Jurkat, Clone E6-1 (cell line): ENCODE data around the gene INTU. TPM values are rescaled to one million over a fixed set of nuclear protein-coding genes. Genes with fewer than 3 reads are reported as not detected.
"Not testable (repeated sequence)": the region's sequence is repeated elsewhere in the genome, so short reads cannot be mapped to it uniquely, and the experiment has no call there.

Experiments
- DNase-seq: peaks from one replicate; pipeline ENCODE4 v3.0.0-alpha.2; 2011; ENCODE audit warnings: low read depth, low spot score
- H3K4me3 ChIP-seq: 2 replicates; pipeline ENCODE4 v1.5.1; 2011; ENCODE audit warnings: mild to moderate bottlenecking, low read length, control low read depth, moderate library complexity
- polyA plus RNA-seq: library from polyadenylated mRNA; unstranded; fragments of >200 nt; gene quantifications from one replicate; pipeline ENCODE4 v1.2.1, GENCODE V29; 2012; ENCODE audit warnings: missing spikeins; ENCODE audit not compliant: insufficient read length, insufficient read depth

The INTU gene
- 0.11 TPM for polyA plus RNA-seq

DNA sequence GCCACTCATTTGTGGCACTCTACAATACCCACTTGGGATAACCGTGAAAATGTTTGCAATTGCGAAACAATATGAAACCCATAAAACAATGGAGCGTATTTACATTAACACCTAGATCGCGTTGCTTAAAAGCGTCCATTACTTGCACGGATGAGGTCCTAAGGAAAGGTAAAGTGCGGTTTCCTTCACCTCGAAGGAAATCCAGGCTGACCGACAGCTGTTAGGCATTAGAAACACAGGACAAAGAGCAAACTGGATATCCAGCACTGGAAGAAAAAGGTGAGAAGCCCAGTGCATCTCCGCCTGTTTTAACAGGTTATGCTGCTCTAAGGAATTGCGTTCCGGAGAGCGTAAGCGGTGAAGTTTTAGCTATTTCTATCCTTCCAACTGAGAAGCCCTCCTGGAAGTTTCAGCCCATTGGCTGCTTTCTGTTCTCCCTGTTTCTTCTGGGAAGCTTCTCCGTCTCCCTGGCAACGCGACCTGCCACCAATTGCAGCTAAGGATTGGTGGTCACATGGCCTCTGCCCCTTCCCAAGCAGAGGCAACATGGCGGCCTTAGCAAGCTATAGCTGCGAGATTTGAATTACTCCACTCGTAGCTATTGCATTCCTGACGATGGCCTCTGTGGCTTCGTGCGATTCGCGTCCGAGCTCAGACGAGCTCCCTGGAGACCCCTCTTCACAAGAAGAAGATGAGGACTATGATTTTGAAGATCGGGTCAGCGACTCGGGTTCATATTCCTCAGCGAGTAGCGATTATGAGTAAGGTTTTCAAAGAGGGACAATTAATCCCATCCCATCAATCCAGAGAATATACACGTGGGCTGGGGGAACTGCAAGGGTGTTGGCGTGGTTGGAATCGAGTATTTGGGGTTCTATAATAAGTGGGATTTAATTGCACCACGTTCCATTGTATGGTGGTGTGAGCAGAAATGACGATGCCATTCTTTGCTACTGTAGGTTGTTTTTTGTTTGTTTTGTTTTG, at the start of gene INTU:
INTU (plus strand) TSS at position 538 of the 984 bp plus-strand sequence; CDS start at position 616, 78 bp downstream.
- no peak for DNase-seq
- H3K4me3 ChIP-seq: no peak within 1 kb of the TSS

DNA sequence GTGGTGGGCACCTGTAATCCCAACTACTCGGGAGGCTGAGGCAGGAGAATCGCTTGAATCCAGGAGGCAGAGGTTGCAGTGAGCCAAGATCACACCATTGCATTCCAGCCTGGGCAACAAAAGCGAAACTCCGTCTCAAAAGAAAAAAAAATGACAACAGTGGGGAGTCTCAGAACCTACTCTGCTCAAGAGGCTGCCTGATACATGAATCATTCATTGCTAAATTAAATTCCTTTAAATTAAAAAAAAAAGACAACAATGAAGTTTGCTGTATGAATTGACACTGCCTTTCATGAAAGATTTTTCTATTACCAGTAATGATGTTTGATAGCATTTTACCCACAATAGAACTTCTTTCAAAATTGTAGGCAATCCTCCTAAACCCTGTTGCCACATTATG, 46.3 kb upstream of the INTU start:
- DNase-seq, H3K4me3 ChIP-seq: not testable (repeated sequence)

DNA sequence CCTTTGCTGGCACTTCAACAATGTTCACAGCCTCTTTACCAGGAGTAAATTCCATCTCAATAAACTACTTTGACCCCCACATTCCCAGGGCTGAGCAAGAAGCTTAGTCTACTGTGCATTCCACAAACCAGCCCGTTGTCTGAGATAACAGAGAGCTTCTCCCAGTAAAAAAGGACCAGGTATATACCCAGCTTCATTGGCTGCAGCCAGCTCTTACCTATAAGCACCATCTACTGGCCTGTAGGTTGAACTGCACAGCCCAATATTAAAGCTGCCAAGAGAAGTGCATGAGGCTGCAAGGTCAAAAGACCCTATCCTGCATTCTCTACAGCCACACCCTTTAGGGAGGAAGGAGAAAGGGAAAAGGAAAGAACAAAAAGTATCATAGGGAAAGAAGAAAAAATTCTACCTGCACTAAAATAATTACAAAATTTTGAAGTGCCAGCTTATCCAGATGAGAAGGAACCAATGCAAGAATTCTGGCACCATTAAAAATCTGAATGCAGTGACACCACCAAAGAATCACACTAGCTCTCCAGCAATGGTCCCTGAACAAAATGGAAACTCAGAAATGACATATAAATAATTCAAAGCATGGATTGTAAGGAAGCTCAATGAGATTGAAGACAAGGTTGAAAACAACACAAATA, 45.7 kb upstream of the INTU start:
- no peak overlapping the region for H3K4me3 ChIP-seq
- DNase-seq: peak; percentile 31

DNA sequence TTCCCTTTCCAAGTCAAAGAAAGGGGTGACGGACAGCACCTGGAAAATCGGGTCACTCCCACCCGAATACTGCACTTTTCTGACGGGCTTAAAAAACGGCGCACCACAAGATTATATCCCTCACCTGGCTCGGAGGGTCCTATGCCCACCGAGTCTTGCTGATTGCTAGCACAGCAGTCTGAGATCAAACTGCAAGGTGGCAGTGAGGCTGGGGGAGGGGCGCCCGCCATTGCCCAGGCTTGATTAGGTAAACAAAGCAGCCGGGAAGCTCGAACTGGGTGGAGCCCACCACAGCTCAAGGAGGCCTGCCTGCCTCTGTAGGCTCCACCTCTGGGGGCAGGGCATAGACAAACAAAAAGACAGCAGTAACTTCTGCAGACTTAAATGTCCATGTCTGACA, 43.6 kb upstream of the INTU start:
- not testable (repeated sequence) for H3K4me3 ChIP-seq, DNase-seq

DNA sequence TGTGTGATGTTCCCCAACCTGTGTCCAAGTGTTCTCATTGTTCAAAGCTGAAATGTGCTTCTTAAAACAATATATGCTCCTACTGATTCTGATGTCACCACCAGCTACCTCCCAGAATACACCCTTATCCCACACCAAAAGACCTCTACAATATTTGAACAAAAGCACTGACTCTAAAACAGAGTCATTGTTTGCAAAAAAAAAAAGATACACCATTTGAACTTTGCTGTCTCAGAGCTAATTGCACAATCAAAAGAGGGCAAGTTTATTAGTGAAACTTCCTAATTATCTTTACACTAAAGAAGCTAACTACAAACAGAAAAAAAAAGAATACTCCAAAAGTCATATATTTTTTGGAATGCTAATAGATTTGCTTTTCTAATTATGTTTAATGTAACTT, 34.1 kb upstream of the INTU start:
- no peak for DNase-seq
- no peak overlapping the region for H3K4me3 ChIP-seq

DNA sequence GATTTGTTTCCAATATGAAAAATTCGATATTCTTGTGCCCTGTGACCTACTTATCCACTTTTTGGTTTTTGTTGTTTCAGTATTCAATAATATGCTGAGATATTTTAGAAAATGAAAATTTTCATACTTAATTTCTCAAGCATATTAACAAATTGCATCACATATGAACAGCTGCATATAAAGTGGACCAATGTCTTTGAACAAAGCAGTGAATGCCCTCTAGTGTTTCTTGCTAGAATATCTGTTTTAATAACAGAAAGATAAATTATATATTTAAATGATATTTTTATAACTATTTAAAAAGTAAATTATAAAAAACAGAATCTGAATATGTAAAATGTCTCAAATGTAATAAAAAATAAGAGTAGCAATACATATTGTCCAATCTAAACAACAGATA, 31.7 kb upstream of the INTU start:
- no peak for DNase-seq
- no peak overlapping the region for H3K4me3 ChIP-seq

DNA sequence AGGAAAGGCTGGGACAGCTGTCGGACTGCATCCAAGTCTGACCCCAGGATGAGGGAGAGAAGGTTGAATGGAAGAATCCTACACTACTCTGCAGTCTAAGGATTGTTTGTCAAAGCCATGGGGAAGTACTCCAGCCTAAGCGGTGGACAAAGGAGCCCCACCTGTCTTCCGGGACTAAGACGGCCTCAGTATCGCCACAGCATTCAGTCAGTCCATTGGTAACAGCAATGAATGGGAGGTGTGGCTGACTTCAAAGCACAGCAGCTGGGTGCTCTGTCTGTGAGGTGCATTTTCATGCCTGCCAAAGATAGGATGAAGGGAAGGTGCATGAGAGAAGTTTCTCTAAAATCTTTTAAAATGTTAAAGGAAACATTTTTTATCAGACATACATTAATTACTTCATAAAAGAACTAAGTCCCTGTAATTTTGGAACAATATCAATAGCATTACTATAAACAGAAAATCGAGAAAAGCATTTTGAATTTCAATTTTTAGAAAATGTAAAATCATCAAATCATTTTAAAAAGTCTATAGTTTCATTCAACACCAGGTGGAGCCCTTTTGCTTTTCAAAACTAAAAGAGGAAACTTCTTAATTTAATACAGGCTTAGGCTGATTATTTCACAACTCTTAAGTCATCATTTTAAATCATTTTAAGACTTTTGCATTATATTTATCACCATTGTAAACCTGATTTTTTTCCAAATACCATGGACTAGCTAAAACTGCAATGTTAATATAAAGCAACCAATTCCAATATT, 27.6 kb upstream of the INTU start:
- no peak overlapping the region for H3K4me3 ChIP-seq
- peak; percentile 17 for DNase-seq

DNA sequence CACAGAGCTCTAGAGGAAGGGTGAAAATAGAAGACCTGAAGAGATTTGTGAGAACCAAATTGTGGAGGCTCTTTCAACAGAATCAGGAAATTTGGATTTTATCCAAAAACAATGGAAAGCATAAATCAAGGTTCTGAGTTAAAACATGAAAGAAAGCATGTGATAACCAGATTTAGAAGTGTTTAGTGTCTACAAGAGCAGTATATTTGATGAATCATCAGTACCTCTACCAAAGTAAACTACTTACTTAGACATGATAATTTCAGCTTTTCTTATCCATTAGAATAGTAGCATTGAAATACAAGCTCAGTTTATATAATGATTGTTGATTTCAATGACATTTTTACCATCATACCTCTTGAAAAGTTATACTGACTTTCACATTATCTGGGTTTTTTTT, 25.9 kb upstream of the INTU start:
- H3K4me3 ChIP-seq: no peak overlapping the region
- no peak for DNase-seq

DNA sequence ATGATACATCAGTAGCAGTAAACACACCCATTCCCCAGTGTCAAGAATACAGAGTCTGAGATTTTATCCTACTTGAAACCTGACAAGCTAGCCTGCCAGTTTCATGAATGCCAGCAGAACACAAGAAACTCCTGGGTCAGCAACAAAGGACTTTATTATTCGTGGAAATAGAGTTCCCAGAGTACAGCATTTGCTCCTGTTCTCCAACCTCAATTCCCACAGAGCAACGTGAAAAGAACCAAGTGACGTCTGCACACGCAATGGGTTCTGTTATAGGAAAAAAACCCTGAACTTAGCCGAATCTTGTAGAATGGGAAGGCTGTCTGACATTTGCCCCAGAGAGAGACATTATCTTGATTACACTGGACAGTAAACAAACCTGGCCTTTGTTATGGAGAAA, 23.3 kb upstream of the INTU start:
- no peak overlapping the region for H3K4me3 ChIP-seq
- no peak for DNase-seq

DNA sequence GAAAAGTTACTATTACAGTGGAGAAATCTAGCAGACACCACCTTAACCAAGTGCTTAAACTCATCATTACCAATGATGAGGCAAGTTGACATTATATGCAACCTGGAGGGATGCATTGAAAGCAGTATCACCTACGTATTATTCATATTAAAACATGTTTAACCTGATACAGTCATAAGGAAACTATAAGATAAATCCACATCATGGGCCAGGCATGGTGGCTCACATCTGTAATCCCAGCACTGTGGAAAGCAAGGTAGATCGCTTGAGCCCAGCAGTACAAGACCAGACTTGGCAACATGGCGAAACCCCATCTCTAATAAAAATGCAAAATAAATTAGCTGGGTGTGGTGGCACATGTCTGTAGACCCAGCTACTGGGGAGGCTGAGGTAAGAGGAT, 22.3 kb upstream of the INTU start:
- DNase-seq: no peak

DNA sequence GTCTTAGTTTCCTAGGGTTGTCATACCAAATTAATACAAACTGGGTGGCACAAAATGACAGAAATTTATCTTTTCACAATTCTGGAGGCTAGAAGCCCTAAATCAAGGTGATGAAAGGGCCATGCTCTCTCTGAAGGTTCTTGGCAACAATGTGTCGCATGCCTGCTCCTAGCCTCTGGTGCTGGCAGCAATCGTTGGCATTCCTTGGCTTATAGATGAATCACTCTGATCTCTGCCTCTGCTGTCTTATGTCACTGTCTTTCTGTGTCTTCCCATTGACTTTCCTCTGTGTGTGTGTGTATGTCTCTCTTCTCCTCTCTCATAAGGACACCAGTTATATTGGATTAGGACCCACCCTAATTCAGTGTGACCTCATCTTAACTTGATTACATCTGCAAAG, 15.9 kb upstream of the INTU start:
- H3K4me3 ChIP-seq: no peak overlapping the region
- DNase-seq: no peak

More for the DNA sequence above, 22.3 kb upstream of the INTU start:
- no peak overlapping the region for H3K4me3 ChIP-seq

DNA sequence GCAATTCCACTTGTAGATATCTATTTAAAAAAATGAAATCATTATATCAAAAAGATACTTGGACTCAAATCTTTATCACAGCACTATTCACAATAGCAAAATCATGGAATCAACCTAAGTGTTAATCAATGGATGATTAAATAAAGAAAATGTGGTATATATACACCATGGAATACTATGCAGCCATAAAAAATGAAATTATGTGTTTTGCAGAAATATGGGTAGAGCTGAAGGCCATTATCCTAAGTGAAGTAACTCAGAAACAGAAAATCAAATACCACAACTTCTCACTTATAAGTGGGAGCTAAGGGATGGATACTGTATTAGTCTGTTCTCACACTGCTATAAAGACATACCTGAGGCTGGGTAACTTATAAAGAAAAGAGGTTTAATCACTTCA, 14.3 kb upstream of the INTU start:
- no peak overlapping the region for H3K4me3 ChIP-seq
- no peak for DNase-seq

DNA sequence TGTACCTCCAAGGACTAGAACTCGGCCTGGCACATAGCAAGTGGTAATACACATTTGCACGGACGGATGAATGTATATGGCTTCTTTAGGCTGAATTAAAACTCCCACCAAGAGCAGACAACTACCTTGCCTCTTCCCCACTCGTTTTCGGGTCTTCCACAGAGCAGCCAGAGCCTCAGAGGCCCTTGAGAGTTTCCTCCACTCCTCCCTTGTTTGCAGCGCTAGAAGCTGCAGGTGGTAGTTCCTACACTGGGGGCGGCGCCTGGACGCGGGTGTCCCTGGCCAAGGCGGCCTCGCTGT, 10.2 kb upstream of the INTU start:
- DNase-seq: no peak
- no peak overlapping the region for H3K4me3 ChIP-seq

DNA sequence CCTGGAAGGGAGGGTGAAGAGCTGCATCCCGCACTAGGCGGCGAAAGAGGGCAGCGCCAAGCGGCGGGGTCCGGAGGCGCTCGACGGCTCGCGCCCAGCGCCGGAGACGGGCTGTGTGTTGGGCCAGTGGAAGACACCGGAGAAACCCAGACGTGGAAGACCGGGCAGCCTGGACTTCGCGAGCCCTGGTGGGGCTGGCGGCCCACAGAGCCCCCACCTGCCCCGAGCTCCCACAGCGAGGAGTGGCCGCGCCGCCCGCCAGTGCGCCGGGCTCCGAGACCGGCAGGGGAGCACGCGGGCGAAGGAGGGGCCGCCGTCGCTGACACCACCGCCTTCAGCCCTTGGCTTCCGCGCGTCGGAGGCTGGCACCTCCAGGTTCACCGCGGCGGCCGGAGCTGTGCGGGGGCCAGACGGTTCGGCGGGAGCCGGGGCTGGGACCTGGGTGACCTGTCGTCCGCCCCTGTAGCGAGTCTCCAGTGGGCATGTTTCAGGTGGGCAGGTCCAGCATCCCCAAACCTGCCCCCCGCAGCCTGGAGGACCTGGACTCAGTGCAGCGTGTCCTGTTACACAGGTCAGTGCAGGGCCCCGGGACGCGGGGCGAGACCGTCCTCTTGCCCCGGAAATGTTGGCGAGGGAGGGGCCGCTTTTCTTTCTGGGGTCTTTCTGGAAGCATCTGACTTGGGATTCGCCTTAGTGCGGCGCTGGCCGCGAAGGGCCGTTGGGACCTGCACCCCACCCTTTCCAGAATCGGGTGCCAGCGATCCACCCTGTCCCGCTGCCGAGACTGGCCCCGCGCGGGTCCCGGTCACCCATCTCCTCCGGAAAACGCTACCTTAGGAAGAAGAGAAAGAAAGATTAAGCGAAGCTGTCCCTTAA, 9.6 kb upstream of the INTU start:
- no peak overlapping the region for H3K4me3 ChIP-seq
- no peak for DNase-seq

DNA sequence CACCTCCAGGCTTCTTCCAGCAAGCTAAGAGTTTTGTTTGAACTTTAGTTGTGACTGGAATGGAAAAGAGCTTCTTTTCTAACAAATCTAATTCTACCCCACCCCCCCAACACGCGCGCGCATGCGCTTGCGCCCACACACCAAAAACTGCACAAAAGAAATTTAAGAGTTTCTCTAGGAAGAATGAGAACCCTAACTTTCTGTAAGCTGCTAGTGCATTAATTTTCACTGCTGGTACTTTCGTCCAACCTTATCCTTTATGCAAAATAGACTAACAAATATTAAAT, 9.0 kb upstream of the INTU start:
- no peak for DNase-seq

DNA sequence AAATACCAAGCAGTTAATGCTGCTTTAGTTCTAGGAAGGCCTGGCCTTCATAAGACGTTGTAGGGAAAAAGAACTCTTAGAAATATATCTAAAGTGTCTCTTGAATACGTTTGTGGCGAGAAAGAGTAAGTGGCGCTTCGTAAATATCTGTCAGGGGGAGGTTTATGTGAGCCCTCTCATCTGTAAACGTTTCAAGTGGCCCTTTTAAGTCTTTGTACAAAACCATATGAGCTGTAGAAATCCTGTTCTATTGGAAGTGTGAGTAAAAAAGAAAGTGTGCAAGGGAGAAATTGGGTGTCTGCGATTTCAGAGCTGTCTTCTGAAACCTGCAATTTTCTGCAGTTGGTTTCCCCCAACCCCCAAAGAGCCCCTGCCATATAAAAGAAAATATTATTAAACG, 8.6 kb upstream of the INTU start:
- H3K4me3 ChIP-seq: no peak overlapping the region
- no peak for DNase-seq

More for the DNA sequence above, 9.0 kb upstream of the INTU start:
- no peak overlapping the region for H3K4me3 ChIP-seq

DNA sequence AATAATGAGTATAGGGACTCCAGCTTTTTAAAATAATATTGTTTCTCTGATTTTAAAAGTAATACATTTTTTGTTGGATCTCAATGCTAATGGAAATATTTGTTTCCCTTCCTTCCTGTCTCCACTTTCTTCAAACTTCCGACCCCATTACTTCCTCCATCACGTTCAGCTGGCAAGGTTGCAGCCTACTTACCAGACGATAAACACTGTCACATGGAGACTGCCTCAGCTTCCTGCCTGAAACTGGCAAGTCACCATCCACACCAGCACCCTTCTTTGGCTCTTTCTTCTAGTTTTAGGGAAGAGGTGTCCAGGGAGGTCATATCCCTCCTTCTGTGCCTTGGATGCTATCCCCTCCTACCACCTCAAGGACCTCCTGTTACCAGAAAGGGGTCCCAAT, 3.4 kb upstream of the INTU start:
- no peak overlapping the region for H3K4me3 ChIP-seq
- DNase-seq: no peak

DNA sequence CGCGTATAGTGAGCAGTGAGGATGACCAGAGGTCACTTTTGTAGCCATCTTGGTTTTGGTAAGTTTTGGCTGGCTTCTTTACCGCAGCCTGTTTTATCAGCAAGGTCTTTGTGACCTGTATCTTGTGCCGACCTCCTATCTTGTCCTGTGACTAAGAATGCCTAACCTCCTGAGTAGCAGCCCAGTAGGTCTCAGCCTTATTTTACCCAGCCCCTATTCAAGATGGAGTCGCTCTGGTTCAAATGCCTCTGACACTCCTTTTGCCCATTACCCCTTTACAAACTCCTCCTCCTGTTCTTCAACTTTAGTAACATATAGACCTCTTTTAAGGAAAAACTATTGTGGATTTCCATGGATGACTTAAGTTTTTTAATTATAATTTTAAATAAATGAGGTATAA, 2.6 kb upstream of the INTU start:
- DNase-seq: no peak
- H3K4me3 ChIP-seq: no peak overlapping the region

DNA sequence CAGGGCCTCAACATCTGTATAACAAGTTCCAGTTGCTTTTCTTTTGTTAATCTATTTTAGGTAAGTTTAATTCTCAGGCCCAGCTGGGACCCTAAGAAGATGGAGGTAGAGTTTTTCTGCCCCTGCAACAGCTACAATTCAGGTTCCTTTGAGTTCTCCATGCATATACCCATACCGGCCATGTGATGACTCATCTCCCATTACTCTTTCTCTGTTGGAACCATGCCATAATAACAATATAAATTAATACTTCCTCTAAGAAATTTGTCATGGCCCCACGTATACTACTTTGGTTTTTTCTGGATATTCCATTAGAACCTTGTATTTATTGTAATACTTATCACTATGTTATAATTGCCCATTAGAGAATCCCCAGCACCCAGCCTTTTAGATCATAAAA, 1.3 kb upstream of the INTU start:
- DNase-seq: no peak
- no peak overlapping the region for H3K4me3 ChIP-seq
